GM21576 (cell line): ENCODE measurements around the gene MACF1.
"Not testable (repeated sequence)": the region's sequence is repeated elsewhere in the genome, so short reads cannot be mapped to it uniquely, and the experiment has no call there.

Source experiments
- ATAC-seq: cut with Tn5 transposase; IDR thresholded peaks from one replicate; pipeline ENCODE4 v1.9.1; 2021; ENCODE audit warnings: mild to moderate bottlenecking, moderate library complexity; ENCODE audit not compliant: unreplicated experiment

The MACF1 gene

GRCh38 chr1:39501666-39502065 is 297.2 kb downstream of the MACF1 start:
- ATAC-seq: no peak

GRCh38 chr1:39504436-39504835 is 299.9 kb downstream of the MACF1 start:
- not testable (repeated sequence) for ATAC-seq

GRCh38 chr1:39505289-39505688 is 300.8 kb downstream of the MACF1 start:
- ATAC-seq: no peak

GRCh38 chr1:39507230-39507928 is 302.9 kb downstream of the MACF1 start:
- ATAC-seq: no peak

- no peak for ATAC-seq
These were observed 303.8 kb downstream of the MACF1 start for GRCh38 chr1:39508266-39508665.

- ATAC-seq: no peak
These were observed 304.4 kb downstream of the MACF1 start for GRCh38 chr1:39508857-39509305.

- ATAC-seq: peak; percentile 44
These were observed 305.0 kb downstream of the MACF1 start for GRCh38 chr1:39509360-39510009.

- ATAC-seq: not testable (repeated sequence)
These were observed 306.2 kb downstream of the MACF1 start for GRCh38 chr1:39510570-39511186.

GRCh38 chr1:39511477-39511876 is 307.0 kb downstream of the MACF1 start:
- not testable (repeated sequence) for ATAC-seq

GRCh38 chr1:39512234-39512847 is 307.8 kb downstream of the MACF1 start:
- not testable (repeated sequence) for ATAC-seq

- ATAC-seq: not testable (repeated sequence)
These were observed 310.2 kb downstream of the MACF1 start for GRCh38 chr1:39514710-39515124.

- ATAC-seq: not testable (repeated sequence)
These were observed 310.9 kb downstream of the MACF1 start for GRCh38 chr1:39515131-39516086.

- not testable (repeated sequence) for ATAC-seq
These were observed 312.3 kb downstream of the MACF1 start for GRCh38 chr1:39516841-39517240.

GRCh38 chr1:39517936-39518335 is 313.4 kb downstream of the MACF1 start:
- not testable (repeated sequence) for ATAC-seq

- ATAC-seq: not testable (repeated sequence)
These were observed 314.9 kb downstream of the MACF1 start for GRCh38 chr1:39519376-39519775.

GRCh38 chr1:39522221-39522620 is 317.7 kb downstream of the MACF1 start:
- ATAC-seq: not testable (repeated sequence)

GRCh38 chr1:39522661-39523567 is 318.4 kb downstream of the MACF1 start:
- no peak for ATAC-seq

- ATAC-seq: no peak
These were observed 319.7 kb downstream of the MACF1 start for GRCh38 chr1:39524171-39524570.
